IPS-15b (cell line): ENCODE measurements around the gene SLC22A1.

Experiments used
- H3K27me3 ChIP-seq: one replicate; pipeline ENCODE4 v1.6.1; 2013; ENCODE audit warnings: low read length; ENCODE audit not compliant: control insufficient read depth, insufficient read depth
- H3K36me3 ChIP-seq: one replicate; pipeline ENCODE4 v1.6.1; 2013; ENCODE audit warnings: low read length; ENCODE audit not compliant: control insufficient read depth, insufficient read depth
- H3K4me1 ChIP-seq: one replicate; pipeline ENCODE4 v1.6.1; 2013; ENCODE audit warnings: mild to moderate bottlenecking, low read length; ENCODE audit not compliant: control insufficient read depth, insufficient read depth
- H3K4me3 ChIP-seq: one replicate; pipeline ENCODE4 v1.5.1; 2013; ENCODE audit warnings: low read depth, low read length
- H3K9ac ChIP-seq: one replicate; pipeline ENCODE4 v1.6.1; 2013; ENCODE audit warnings: low read depth, mild to moderate bottlenecking, low read length
- H3K9me3 ChIP-seq: one replicate; pipeline ENCODE4 v1.6.1; 2013; ENCODE audit warnings: mild to moderate bottlenecking, low read length; ENCODE audit not compliant: control insufficient read depth, insufficient read depth

Gene SLC22A1

DNA sequence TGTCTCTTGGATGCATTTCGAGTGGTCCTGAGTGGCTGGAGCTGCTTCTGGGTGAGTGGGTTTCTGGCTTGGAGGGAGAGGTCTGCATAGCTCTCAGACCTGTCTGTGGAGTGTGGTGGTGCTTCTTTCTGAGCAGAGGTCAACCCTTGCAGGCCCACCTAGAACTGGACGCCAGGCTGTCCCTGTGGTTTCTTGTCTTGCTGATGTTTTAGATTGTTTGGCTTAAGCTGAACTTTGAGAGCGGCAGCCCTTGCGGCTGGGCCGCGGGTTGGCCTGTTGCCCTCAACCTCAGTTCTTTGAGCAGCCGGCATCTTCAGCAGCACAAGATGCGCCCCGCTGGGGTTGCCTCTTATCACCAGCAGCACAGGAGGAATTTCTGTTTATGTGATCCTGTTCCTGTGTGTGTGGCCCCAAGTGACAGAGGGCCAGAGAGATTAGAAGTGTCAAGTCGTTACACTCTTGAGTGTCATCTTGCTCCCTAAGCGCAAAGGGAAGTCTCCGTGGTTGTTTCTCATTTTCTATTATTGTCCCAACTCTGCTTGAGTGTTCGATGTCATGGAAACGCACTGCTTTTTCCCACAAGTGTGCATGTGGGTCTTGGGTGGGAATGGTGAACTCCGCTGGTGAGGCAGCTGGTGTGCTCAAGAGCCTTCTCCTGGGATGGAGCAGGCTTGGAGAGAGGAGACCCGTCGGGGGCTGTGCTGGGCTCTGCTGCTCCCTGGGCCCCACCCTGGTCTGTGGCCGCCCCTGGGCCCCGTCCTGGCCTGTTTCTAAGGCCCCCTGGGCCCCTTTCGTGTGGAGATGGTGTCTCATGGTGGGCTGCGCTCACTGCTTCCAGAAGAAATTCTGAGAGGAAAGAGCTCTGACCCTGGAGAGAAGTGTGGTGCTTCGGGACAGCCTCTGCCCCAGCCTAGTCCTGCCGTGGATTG is 20.1 kb upstream of the SLC22A1 start:
- Histone ChIP-seq H3K9ac (no peak overlapping the region), H3K4me3 (no peak overlapping the region), H3K4me1 (no peaks in the 10 kb centered on the region), H3K36me3 (peaks cover 27% of the 10 kb centered on the region), H3K9me3 (no peaks in the 10 kb centered on the region), H3K27me3 (no peaks in the 10 kb centered on the region)

DNA sequence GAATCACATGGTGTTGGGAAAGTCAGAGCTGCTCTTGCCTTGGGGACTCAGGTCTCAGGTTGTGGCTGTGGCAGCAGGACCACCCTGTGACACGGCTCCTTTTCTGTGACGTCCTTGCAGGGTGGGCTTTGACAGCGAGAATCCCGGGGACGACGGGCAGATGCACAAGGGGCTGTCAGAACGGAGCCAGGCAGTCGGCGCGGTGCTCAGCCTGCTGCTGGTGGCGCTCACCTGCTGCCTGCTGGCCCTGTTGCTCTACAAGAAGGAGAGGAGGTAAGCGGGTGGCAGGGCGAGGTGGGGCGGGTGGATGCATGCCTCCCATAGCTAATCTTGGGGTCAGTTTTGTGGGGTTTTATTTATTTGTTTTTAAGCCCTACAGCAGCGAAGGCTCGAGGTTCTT is 19.2 kb upstream of the SLC22A1 start:
- Histone ChIP-seq H3K9ac (no peak overlapping the region), H3K4me3 (no peak overlapping the region), H3K4me1 (no peaks in the 10 kb centered on the region), H3K27me3 (no peaks in the 10 kb centered on the region), H3K9me3 (no peaks in the 10 kb centered on the region), H3K36me3 (peaks cover 23% of the 10 kb centered on the region)

GRCh38 chr6:160102956-160103824 is 18.4 kb upstream of the SLC22A1 start:
- Histone ChIP-seq H3K9me3 (no peaks in the 10 kb centered on the region), H3K27me3 (no peaks in the 10 kb centered on the region), H3K9ac (no peak overlapping the region), H3K4me1 (no peaks in the 10 kb centered on the region), H3K4me3 (no peak overlapping the region), H3K36me3 (peaks cover 23% of the 10 kb centered on the region)

DNA sequence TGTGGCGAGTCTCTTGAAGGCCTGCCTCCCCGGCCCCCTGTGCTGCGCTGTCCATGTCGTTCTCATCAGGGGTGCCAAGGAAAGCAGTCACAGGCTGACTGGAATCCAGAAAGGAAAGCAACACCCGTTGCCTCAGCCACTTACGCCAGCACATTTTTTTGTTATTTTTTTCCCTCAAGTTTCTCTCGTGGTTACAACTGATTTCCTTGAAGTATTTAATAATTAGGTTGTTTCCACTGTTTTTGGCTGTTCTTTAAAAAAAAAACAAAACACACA is 17.9 kb upstream of the SLC22A1 start:
- Histone ChIP-seq H3K4me3 (no peak overlapping the region), H3K36me3 (peaks cover 23% of the 10 kb centered on the region), H3K9me3 (no peaks in the 10 kb centered on the region), H3K27me3 (no peaks in the 10 kb centered on the region), H3K9ac (no peak overlapping the region), H3K4me1 (no peaks in the 10 kb centered on the region)

- no peaks in the 10 kb centered on the region for H3K27me3 ChIP-seq
- H3K9me3 ChIP-seq: no peaks in the 10 kb centered on the region
- no peak overlapping the region for H3K9ac ChIP-seq
- no peaks in the 10 kb centered on the region for H3K4me1 ChIP-seq
- H3K36me3 ChIP-seq: peaks cover 23% of the 10 kb centered on the region
- H3K4me3 ChIP-seq: no peak overlapping the region
These were observed 16.6 kb upstream of the SLC22A1 start for GRCh38 chr6:160104821-160105517.

DNA sequence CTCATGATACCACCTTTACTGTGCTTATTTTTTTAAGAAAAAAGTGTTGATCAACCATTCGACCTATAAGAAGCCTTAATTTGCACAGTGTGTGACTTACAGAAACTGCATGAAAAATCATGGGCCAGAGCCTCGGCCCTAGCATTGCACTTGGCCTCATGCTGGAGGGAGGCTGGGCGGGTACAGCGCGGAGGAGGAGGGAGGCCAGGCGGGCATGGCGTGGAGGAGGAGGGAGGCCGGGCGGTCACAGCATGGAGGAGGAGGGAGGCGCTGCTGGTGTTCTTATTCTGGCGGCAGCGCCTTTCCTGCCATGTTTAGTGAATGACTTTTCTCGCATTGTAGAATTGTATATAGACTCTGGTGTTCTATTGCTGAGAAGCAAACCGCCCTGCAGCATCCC is 15.6 kb upstream of the SLC22A1 start:
- no peak overlapping the region for H3K9ac ChIP-seq

DNA sequence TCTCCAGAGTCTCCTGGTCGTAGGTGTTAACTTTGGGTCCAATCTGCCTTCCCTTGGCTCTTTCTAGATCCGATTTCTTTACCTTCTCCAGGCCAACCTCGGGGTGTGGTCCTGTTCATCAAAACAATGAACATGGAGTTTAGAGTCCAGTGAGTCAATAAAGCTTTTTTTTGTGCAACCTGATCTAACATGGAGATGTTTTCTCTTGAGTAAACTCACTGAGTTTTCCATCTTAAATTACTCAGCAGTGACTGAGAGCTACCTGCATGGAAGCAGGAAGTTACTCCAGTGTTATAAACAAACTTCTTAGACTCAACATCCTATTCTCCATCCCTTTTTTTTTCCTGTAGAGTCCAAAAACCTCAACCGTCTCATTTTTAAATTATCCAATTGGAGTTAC is 14.9 kb upstream of the SLC22A1 start:
- no peak overlapping the region for H3K4me3 ChIP-seq
- peaks cover 23% of the 10 kb centered on the region for H3K36me3 ChIP-seq
- H3K4me1 ChIP-seq: peaks cover 2% of the 10 kb centered on the region
- H3K9me3 ChIP-seq: no peaks in the 10 kb centered on the region
- H3K27me3 ChIP-seq: no peaks in the 10 kb centered on the region
- no peak overlapping the region for H3K9ac ChIP-seq

More for the DNA sequence above, 15.6 kb upstream of the SLC22A1 start:
- Histone ChIP-seq H3K36me3 (peaks cover 23% of the 10 kb centered on the region), H3K4me1 (no peaks in the 10 kb centered on the region), H3K4me3 (no peak overlapping the region), H3K9me3 (no peaks in the 10 kb centered on the region), H3K27me3 (no peaks in the 10 kb centered on the region)

GRCh38 chr6:160108077-160108476 is 13.5 kb upstream of the SLC22A1 start:
- Histone ChIP-seq H3K27me3 (no peaks in the 10 kb centered on the region), H3K9me3 (no peaks in the 10 kb centered on the region), H3K9ac (no peak overlapping the region), H3K4me1 (peaks cover 2% of the 10 kb centered on the region), H3K36me3 (peaks cover 17% of the 10 kb centered on the region), H3K4me3 (no peak overlapping the region)

GRCh38 chr6:160110586-160111123 is 11.0 kb upstream of the SLC22A1 start:
- Histone ChIP-seq H3K36me3 (peaks cover under 1% of the 10 kb centered on the region), H3K27me3 (no peaks in the 10 kb centered on the region), H3K4me1 (peaks cover 2% of the 10 kb centered on the region), H3K4me3 (no peak overlapping the region), H3K9ac (no peak overlapping the region), H3K9me3 (no peaks in the 10 kb centered on the region)

- Histone ChIP-seq H3K36me3 (no peaks in the 10 kb centered on the region), H3K4me3 (no peak overlapping the region), H3K27me3 (no peaks in the 10 kb centered on the region), H3K9me3 (no peaks in the 10 kb centered on the region), H3K9ac (no peak overlapping the region), H3K4me1 (peaks cover 2% of the 10 kb centered on the region)
These were observed 9.8 kb upstream of the SLC22A1 start for GRCh38 chr6:160111806-160112205.

GRCh38 chr6:160112628-160113299 is 8.9 kb upstream of the SLC22A1 start:
- Histone ChIP-seq H3K4me1 (peaks cover 2% of the 10 kb centered on the region), H3K36me3 (no peaks in the 10 kb centered on the region), H3K9me3 (no peaks in the 10 kb centered on the region), H3K4me3 (no peak overlapping the region), H3K9ac (no peak overlapping the region), H3K27me3 (no peaks in the 10 kb centered on the region)
